ENCODE data around the gene DLAT.
"Not testable (repeated sequence)": the region's sequence is repeated elsewhere in the genome, so short reads cannot be mapped to it uniquely, and the experiment has no call there.

DLAT gene

DNA sequence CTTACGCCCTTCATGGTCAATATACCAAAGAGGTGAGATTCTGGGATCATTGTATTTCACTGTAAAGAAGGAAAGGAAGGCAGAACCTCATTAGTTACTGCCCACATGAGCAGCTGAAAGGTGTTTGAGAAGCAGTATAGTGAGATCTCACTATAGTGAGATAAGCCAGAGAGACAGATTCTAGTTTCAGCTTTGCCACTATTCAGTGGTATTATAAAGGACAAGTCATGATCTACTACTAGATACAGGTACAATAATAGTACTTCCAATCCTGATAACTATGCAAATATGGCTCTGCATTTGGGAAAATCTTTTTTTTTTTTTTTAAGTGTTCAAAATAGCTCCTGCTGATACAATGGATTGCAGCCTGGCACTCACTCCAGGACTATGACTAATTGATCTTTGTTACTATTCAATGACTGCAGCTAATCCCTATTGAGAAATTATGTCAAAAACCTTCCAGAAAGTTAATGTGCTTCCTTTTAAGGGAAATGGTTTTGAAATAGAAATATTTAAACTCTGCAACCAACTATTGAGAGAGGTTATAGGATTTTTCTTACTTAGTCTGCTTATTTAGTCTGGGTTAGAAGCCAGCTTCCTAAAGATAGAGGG, 8.3 kb upstream of the DLAT start:
- no peak for ATAC-seq (replicated peaks)
- no peaks in the 10 kb centered on the region for H3K36me3 Mint-ChIP-seq
- peaks cover 5 to 9% of the 10 kb centered on the region in 2 donors for H3K4me1 Mint-ChIP-seq
- no peak overlapping the region for H3K4me3 Mint-ChIP-seq
- H3K27me3 Mint-ChIP-seq: peaks cover 0 to 13% of the 10 kb centered on the region in 2 donors
- DNase-seq: no peak
- no peaks in the 10 kb centered on the region for H3K9me3 Mint-ChIP-seq
- H3K27ac Mint-ChIP-seq: no peak overlapping the region

DNA sequence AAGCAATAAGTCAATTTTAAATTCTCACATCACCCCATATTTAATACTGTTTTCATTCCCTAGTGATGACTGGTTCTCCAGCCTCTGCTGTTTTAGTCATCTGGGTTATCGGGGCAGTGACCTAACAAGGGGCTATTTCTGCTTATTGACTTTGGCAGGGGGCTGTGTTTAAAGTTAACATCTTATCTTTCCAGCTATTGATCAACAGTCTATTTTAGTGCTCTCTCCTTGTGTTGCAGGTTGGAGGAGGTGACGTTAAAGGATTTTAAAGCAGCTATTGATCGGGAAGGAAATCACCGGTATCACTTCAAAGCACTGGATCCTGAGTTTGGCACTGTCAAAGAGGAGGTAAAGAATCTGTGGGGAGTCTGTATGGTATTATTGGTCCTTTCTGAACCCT, 7.7 kb upstream of the DLAT start:
- H3K36me3 Mint-ChIP-seq: no peaks in the 10 kb centered on the region
- peaks cover 5 to 9% of the 10 kb centered on the region in 2 donors for H3K4me1 Mint-ChIP-seq
- H3K9me3 Mint-ChIP-seq: no peaks in the 10 kb centered on the region
- DNase-seq (no peak), ATAC-seq (replicated peaks) (no peak)
- no peak overlapping the region for H3K4me3 Mint-ChIP-seq
- no peak overlapping the region for H3K27ac Mint-ChIP-seq
- peaks cover 0 to 13% of the 10 kb centered on the region in 2 donors for H3K27me3 Mint-ChIP-seq

DNA sequence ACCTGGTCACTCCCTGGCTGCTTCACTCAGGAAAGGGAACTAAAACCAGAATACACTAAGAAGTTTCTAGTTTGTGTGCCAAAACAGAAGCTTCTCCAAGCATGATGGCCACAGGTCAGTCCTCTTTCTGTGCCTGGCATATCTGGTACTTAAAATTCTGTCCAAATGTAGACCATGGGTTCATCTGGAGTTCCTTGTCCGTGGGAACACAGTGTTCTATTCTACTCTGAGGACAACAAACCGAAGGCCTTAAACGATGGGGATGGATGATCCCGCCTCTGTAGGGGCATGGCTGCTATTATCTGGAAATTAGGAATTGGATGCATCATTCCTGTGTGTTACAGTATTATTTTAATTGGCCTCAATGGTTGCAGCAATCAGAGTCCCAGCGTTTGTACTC, 6.1 kb upstream of the DLAT start:
- Mint-ChIP-seq H3K4me1 (peaks cover 10 to 17% of the 10 kb centered on the region in 2 donors), H3K27me3 (peaks cover 0 to 6% of the 10 kb centered on the region in 2 donors)
- no peak for DNase-seq

DNA sequence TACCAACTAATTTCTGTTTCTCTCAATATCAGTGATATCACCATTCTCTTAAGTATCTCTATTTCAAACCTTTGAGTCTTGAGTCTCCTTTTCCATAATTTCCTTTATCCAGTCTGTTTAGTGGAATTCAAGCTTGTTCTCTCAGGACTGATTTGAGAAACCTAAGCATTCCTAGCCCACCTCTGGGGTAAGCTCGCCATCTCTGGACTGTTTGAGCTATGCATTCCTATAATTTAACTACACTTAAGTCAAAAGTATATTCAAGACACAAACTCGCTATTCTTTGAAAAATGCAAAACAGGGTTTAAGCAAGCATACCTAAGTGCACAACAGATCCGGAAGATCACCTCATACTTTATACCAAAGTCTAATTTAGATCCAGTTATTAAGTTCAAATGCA, 2.1 kb upstream of the DLAT start:
- Mint-ChIP-seq H3K4me3 (peak overlapping the region in 1 of 2 donors; percentile 36), H3K27me3 (no peaks in the 10 kb centered on the region), H3K9me3 (no peaks in the 10 kb centered on the region), H3K27ac (peak overlapping the region; percentile 65), H3K4me1 (peaks cover 6 to 12% of the 10 kb centered on the region in 2 donors), H3K36me3 (peaks cover 2 to 10% of the 10 kb centered on the region in 2 donors)
- no peak for ATAC-seq (replicated peaks)
- DNase-seq: no peak

More for the DNA sequence above, 6.1 kb upstream of the DLAT start:
- Mint-ChIP-seq H3K4me3 (no peak overlapping the region), H3K9me3 (no peaks in the 10 kb centered on the region), H3K27ac (no peak overlapping the region), H3K36me3 (peaks cover 0 to 4% of the 10 kb centered on the region in 2 donors)
- ATAC-seq (replicated peaks): no peak

DNA sequence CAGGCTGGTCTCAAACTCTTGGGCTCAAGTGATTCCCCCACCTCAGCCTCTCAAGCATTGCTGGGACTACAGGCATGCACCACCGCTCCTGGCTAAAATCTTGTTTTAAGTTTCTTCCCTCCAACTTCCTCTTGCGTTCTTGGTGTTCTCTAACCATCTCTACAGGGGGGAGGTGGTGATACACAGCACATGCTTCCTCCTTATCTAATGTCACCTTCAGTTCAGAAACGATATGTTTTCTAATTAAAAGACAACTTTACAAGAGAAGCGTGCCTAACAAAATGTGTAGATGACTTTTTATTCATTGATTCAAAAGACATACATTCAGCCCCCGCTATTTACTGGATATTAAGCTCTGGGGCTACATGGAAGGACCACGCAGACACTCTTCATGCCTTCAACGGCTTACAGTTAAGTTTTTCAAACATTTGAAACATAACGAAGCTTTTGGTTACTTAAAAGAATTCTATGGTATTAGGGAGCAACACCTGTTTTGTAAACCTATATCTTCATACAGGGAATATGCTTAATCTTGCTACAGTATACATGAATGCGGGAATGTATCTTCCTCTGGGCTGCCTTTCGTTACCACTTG, 933 bp upstream of the DLAT start:
- peak overlapping the region; percentile 96 to 100 for H3K4me3 Mint-ChIP-seq
- DNase-seq (peak; percentile 37), ATAC-seq (replicated peaks) (peak; percentile 76 to 80)
- H3K4me1 Mint-ChIP-seq: peaks cover 6 to 12% of the 10 kb centered on the region in 2 donors
- peak overlapping the region; percentile 100 for H3K27ac Mint-ChIP-seq
- H3K27me3 Mint-ChIP-seq: no peaks in the 10 kb centered on the region
- H3K9me3 Mint-ChIP-seq: no peaks in the 10 kb centered on the region
- peaks cover 3 to 18% of the 10 kb centered on the region in 2 donors for H3K36me3 Mint-ChIP-seq

DNA sequence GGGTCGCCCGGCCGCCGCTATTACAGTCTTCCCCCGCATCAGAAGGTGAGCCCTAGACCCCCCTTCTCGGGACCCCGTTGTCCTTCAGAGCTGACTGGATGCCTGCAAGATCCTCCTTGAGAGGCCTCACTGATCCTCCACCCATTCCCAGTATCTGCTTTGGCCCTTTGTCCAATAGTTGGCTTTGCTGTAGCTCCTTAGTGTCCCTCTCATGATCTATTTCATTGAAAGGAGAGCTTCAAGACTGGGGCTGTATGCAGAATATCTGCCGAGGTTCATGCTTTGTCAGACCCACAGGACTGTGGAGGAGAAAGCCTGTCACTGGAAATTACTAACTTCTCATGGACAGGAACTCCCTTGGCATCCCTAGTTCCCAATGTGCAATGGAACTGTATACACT, 499 bp downstream of the DLAT start:
- H3K27me3 Mint-ChIP-seq: no peaks in the 10 kb centered on the region
- DNase-seq (no peak), ATAC-seq (replicated peaks) (no peak)
- H3K4me1 Mint-ChIP-seq: peaks cover 9 to 16% of the 10 kb centered on the region in 2 donors
- H3K36me3 Mint-ChIP-seq: peaks cover 13 to 29% of the 10 kb centered on the region in 2 donors
- peak overlapping the region; percentile 96 to 100 for H3K4me3 Mint-ChIP-seq
- no peaks in the 10 kb centered on the region for H3K9me3 Mint-ChIP-seq
- peak overlapping the region; percentile 100 for H3K27ac Mint-ChIP-seq

DNA sequence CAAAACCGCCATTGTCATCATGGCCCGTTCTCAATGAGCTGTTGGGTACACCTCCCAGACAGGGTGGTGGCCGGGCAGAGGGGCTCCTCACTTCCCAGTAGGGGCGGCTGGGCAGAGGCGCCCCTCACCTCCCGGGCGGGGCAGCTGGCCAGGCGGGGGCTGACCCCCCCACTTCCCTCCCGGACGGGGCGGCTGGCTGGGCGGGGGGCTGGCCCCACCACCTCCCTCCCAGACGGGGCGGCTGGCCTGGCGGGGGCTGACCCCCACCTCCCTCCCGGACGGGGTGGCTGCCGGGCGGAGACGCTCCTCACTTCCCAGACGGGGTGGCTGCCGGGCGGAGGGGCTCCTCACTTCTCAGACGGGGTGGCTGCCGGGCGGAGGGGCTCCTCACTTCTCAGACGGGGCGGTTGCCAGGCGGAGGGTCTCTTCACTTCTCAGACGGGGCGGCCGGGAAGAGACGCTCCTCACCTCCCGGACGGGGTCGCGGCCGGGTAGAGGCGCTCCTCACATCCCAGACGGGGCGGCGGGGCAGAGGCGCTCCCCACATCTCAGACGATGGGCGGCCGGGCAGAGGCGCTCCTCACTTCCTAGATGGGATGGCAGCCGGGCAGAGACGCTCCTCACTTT, 1.7 kb downstream of the DLAT start:
- H3K27ac Mint-ChIP-seq; H3K27me3 Mint-ChIP-seq; H3K9me3 Mint-ChIP-seq; DNase-seq; ATAC-seq (replicated peaks): not testable (repeated sequence)
- peaks cover 13 to 29% of the 10 kb centered on the region in 2 donors for H3K36me3 Mint-ChIP-seq
- peak overlapping the region in 1 of 2 donors; percentile 19 for H3K4me3 Mint-ChIP-seq
- H3K4me1 Mint-ChIP-seq: peaks cover 9 to 16% of the 10 kb centered on the region in 2 donors

DNA sequence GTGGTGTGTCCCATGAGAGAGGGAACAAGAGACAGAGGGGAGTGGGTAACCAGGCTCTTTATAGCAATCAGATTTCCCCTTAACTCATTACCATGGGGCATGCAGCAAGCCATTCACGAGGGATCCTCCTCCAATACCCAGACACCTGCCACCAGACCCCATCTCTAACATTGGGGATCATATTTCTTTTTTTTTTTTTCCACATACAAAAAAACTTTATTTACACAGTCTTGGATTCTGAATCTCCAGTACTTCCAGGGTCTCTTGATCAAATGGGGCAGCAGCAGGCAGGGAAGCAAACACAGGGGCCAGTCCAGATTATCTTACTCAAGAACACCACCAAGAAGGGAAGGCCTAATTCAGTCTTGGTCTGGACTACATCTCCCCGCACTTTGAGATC, 4.3 kb downstream of the DLAT start:
- H3K36me3 Mint-ChIP-seq: peaks cover 25 to 40% of the 10 kb centered on the region in 2 donors
- no peaks in the 10 kb centered on the region for H3K9me3 Mint-ChIP-seq
- no peak overlapping the region for H3K4me3 Mint-ChIP-seq
- no peak for ATAC-seq (replicated peaks)
- no peaks in the 10 kb centered on the region for H3K27me3 Mint-ChIP-seq
- H3K27ac Mint-ChIP-seq: no peak overlapping the region
- DNase-seq: no peak
- H3K4me1 Mint-ChIP-seq: peaks cover 3 to 4% of the 10 kb centered on the region in 2 donors

DNA sequence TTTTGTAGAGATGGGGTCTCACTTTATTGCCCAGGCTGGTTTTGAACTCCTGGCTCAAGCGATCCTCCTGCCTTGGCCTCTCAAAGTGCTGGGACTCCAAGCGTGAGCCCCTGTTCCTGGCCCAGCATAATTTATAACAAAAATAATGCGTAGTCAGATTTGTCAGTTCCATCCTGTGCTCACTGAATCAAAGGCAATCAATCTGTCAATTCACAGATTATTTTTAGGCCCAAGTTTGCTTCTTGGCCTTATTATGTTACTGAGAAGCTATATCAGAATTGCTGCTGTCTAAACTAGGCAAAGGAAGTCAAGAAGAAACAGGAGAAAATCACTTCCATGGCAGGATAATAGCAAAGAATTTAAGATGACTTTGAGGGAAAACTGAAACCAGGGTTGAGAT, 8.7 kb downstream of the DLAT start:
- ATAC-seq (replicated peaks): no peak
- H3K4me3 Mint-ChIP-seq: no peak overlapping the region

DNA sequence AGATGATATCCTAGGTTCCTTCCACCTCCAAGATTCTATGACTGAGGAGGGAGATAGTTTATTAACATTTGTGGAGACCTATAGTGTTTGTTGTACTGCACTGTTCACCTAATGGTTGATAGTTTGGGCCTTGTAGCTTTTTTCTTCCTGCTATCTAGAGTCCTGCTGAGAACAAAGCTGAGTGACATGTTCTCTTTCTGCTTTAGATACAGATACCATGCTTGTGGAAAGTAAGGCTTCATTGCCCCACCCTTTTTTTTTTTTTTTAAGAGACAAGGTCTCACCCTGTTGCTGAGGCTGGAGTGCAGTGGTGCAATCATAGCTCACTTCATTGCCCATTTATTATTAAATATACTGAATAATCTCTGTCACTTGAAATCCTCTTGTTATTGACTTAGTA, 12.3 kb downstream of the DLAT start:
- no peak for ATAC-seq (replicated peaks)
- Mint-ChIP-seq H3K27me3 (no peaks in the 10 kb centered on the region), H3K27ac (no peak overlapping the region), H3K4me1 (peaks cover 7 to 15% of the 10 kb centered on the region in 2 donors), H3K36me3 (peaks cover 36 to 45% of the 10 kb centered on the region in 2 donors), H3K9me3 (no peaks in the 10 kb centered on the region), H3K4me3 (no peak overlapping the region)
- DNase-seq: no peak

More for the DNA sequence above, 8.7 kb downstream of the DLAT start:
- H3K4me1 Mint-ChIP-seq: peaks cover 3 to 4% of the 10 kb centered on the region in 2 donors
- no peaks in the 10 kb centered on the region for H3K9me3 Mint-ChIP-seq
- H3K27ac Mint-ChIP-seq: no peak overlapping the region
- H3K27me3 Mint-ChIP-seq: no peaks in the 10 kb centered on the region
- no peak for DNase-seq
- peaks cover 33 to 41% of the 10 kb centered on the region in 2 donors for H3K36me3 Mint-ChIP-seq

DNA sequence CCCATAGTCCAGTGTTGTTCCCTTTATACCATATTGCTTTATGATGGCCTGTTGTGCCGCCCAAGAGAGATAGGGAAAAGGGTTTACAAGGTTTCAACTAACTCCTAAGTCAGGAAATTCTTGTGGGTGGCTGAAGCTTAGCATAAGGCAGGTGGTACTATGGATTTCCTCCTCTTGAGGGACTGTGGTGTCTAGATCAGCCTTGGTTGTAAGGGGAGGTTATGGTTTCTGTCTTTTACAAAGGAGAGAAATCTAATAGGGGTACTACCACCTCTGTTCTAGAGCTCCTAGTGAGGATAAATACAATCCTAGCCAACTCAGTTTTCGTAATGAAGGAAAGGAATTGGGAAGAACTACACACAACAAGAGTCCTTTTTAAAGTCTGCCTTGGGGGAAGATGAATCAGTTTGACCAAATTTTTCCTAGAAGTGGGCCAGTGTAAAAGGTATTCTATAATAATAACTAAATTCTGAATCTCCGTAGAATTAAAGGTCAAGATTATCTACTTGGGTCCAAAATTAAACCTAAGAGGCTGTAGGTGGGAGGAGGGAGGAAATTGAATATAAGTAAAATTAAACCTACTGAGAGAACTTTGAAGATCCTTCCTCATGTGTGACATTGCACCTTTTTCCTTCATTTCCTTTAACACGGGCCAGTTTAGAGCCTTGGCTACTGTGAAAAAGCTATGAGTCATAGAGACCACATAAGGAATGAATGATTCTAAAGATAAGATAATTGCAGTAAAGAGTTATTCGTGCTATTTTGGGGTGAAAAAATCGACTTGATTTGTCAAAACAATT, 17.2 kb downstream of the DLAT start:
- Mint-ChIP-seq H3K9me3 (peaks cover 0 to 5% of the 10 kb centered on the region in 2 donors), H3K4me3 (no peak overlapping the region), H3K27me3 (no peaks in the 10 kb centered on the region), H3K4me1 (peaks cover 8 to 23% of the 10 kb centered on the region in 2 donors), H3K36me3 (peaks cover 33 to 40% of the 10 kb centered on the region in 2 donors), H3K27ac (peak overlapping the region; percentile 31)
- ATAC-seq (replicated peaks) (no peak), DNase-seq (no peak)

DNA sequence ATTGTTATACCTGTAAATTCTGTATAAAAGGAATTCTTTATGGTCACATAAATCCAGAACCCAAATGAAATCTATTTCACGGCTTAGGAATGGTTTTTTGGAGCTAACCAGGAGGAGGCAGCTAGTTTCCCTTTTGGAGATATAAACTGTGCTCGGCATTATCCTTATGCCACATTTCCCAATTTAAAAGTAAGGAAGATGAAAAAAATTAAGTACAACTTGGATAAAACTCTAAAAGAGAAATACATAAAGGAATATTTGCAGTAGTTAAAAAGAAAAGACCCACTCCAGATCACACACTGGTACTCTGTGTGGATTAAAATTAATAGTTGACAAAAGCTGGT, 17.7 kb downstream of the DLAT start:
- H3K4me1 Mint-ChIP-seq: peaks cover 9 to 28% of the 10 kb centered on the region in 2 donors
- no peak for ATAC-seq (replicated peaks)
- no peak overlapping the region for H3K27ac Mint-ChIP-seq
- H3K36me3 Mint-ChIP-seq: peaks cover 35 to 42% of the 10 kb centered on the region in 2 donors
- DNase-seq: no peak
- H3K27me3 Mint-ChIP-seq: no peaks in the 10 kb centered on the region
- H3K4me3 Mint-ChIP-seq: no peak overlapping the region
- peaks cover 0 to 6% of the 10 kb centered on the region in 2 donors for H3K9me3 Mint-ChIP-seq

DNA sequence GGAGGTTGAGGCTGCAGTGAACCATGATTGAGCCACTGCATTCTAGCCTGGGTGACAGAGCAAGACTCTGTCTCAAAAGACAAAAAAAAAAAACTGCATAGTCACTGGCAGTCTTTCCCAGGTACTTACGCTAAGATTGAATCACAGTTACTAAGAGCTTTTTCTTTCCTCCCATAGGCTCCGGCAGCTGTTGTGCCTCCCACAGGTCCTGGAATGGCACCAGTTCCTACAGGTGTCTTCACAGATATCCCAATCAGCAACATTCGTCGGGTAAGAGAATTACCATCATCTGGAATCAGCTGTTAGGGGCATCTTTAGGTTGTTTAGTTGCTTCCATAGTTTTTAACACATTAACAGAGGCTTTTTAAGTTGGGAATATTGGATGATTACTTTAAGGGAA, 19.8 kb downstream of the DLAT start:
- peaks cover 19 to 49% of the 10 kb centered on the region in 2 donors for H3K4me1 Mint-ChIP-seq
- peaks cover 41 to 50% of the 10 kb centered on the region in 2 donors for H3K36me3 Mint-ChIP-seq
- H3K27me3 Mint-ChIP-seq: no peaks in the 10 kb centered on the region

DNA sequence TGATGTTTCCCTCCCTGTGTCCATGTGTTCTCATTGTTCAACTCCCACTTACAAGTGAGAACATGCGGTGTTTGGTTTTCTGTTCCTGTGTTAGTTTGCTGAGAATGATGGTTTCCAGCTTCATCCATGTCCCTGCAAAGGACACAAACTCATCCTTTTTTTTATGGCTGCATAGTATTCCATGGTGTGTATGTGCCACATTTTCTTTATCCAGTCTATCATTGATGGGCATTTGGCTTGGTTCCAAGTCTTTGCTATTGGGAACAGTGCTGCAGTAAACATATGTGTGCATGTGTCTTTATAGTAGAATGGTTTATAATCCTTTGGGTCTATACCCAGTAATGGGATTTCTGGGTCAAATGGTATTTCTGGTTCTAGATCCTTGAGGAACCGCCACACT, 21.4 kb downstream of the DLAT start:
- H3K27me3 Mint-ChIP-seq; DNase-seq; H3K4me3 Mint-ChIP-seq; ATAC-seq (replicated peaks); H3K9me3 Mint-ChIP-seq; H3K27ac Mint-ChIP-seq: not testable (repeated sequence)
- peaks cover 40 to 51% of the 10 kb centered on the region in 2 donors for H3K36me3 Mint-ChIP-seq
- H3K4me1 Mint-ChIP-seq: peaks cover 27 to 59% of the 10 kb centered on the region in 2 donors

More for the DNA sequence above, 19.8 kb downstream of the DLAT start:
- no peak for ATAC-seq (replicated peaks)
- H3K27ac Mint-ChIP-seq: no peak overlapping the region
- H3K9me3 Mint-ChIP-seq: peaks cover 0 to 6% of the 10 kb centered on the region in 2 donors
- no peak for DNase-seq
- no peak overlapping the region for H3K4me3 Mint-ChIP-seq

Data from stimulated activated naive B cell treated with anti-CD40 and anti-IgM and Interleukin-4, amounts not matched to agents 10 μg/mL and 1 μg/mL and 100 μg/mL, for 72 hours (primary cell).